HCT116 (cell line): ENCODE results near the gene AGAP4. TPM values are rescaled to one million over a fixed set of nuclear protein-coding genes. Genes with fewer than 3 reads are reported as not detected.
"Not testable (repeated sequence)": the region's sequence is repeated elsewhere in the genome, so short reads cannot be mapped to it uniquely, and the experiment has no call there.

ENCODE experiments used
- ATAC-seq: fragments of 200-7000 bp; cut with Tn5 transposase; 2 replicates; pipeline ENCODE4 v1.9.1; 2020; ENCODE audit warnings: mild to moderate bottlenecking, moderate library complexity
- BruUV-seq: library from RNA; stranded (reverse); fragments of 400-500 nt; replicated peaks from 2 replicates; lab custom pipeline; 2021; lab: Mats Ljungman, UMichigan
- CTCF ChIA-PET: fragments of 300-600 bp; sonication (Branson Sonifier 250); formaldehyde crosslinking; loops from one replicate; lab custom pipeline; 2021; ENCODE audit warnings: antibody characterized with exemption; lab: Charles Lee
- POLR2A ChIA-PET: fragments of 300-600, 350-600 bp; sonication (Branson Sonifier 250); formaldehyde crosslinking; loops from one replicate; lab custom pipeline; 2021; ENCODE audit warnings: antibody characterized with exemption; lab: Charles Lee
- RAD21 ChIA-PET, 2 experiments: fragments of 300-600 bp; sonication (Branson Sonifier 250); formaldehyde crosslinking; loops; one replicate each; lab custom pipeline; 2023; ENCODE audit warnings: low total read pairs in 2 of 2; ENCODE audit not compliant: uncharacterized antibody in 2 of 2, unreplicated experiment in 2 of 2, low non-redundant PET in 1 of 2; lab: Charles Lee
- DNase-seq: peaks from one replicate; pipeline ENCODE4 v3.0.0-alpha.2; 2010; ENCODE audit warnings: low read depth, low spot score
- H2AFZ ChIP-seq: fragments of 200-600 bp; shearing (Covaris generic), sonication (generic); 2 replicates; pipeline ENCODE4 v1.6.1; 2017; ENCODE audit warnings: low read depth, mixed run types, mixed read lengths, antibody characterized with exemption, low read length; ENCODE audit not compliant: poor library complexity, severe bottlenecking
- H3K27ac ChIP-seq: 2 replicates; pipeline ENCODE4 v1.5.1; 2012; ENCODE audit warnings: low read depth, low read length
- H3K27me3 ChIP-seq: fragments of 200-600 bp; sonication (generic); 2 replicates; pipeline ENCODE4 v1.6.1; 2016; ENCODE audit warnings: mixed run types, low read length, mixed read lengths; ENCODE audit not compliant: insufficient read depth
- H3K36me3 ChIP-seq, 2 experiments: fragments of 200-500 bp in 1 of 2; fragments of 200-600 bp in 1 of 2; sonication (Bioruptor generic) in 1 of 2; sonication (generic) in 1 of 2; 2 replicates each; pipeline versions ENCODE4 v1.5.1 to v1.6.1; 2014 to 2016; ENCODE audit warnings: low read length in 2 of 2, inconsistent platforms in 1 of 2, mixed read lengths in 1 of 2, mixed run types in 1 of 2; ENCODE audit not compliant: insufficient read depth in 2 of 2, control insufficient read depth in 1 of 2
- H3K4me1 ChIP-seq, 2 experiments: fragments of 200-600 bp in 1 of 2; sonication (generic) in 1 of 2; 2 replicates each; pipeline versions ENCODE4 v1.5.1 to v1.6.1; 2012 to 2017; ENCODE audit warnings: low read length in 2 of 2, inconsistent platforms in 1 of 2, mild to moderate bottlenecking in 1 of 2, mixed read lengths in 1 of 2, mixed run types in 1 of 2, moderate library complexity in 1 of 2; ENCODE audit not compliant: insufficient read depth in 2 of 2, control insufficient read depth in 1 of 2
- H3K4me2 ChIP-seq: fragments of 200-600 bp; sonication (generic); 2 replicates; pipeline ENCODE4 v1.6.1; 2017; ENCODE audit warnings: mixed run types, low read length, mixed read lengths
- H3K4me3 ChIP-seq, 2 experiments: fragments of 200-600 bp in 1 of 2; sonication (generic) in 1 of 2; replicated peaks in 1 of 2; 2 replicates each; pipeline ENCODE4 v1.5.1; 2011 to 2016; ENCODE audit warnings: low read length in 2 of 2, control low read depth in 1 of 2, low read depth in 1 of 2, mild to moderate bottlenecking in 1 of 2, mixed read lengths in 1 of 2, mixed run types in 1 of 2
- H3K79me2 ChIP-seq: fragments of 200-600 bp; sonication (generic); 2 replicates; pipeline ENCODE4 v1.6.1; 2017; ENCODE audit warnings: mild to moderate bottlenecking, mixed run types, low read length, moderate library complexity, mixed read lengths; ENCODE audit not compliant: insufficient read depth
- H3K9ac ChIP-seq: fragments of 200-600 bp; sonication (generic); 2 replicates; pipeline ENCODE4 v1.6.1; 2016; ENCODE audit warnings: low read length, mixed read lengths
- H3K9me2 ChIP-seq: fragments of 200-600 bp; sonication (generic), shearing (Covaris generic); 2 replicates; pipeline ENCODE4 v1.6.1; 2017; ENCODE audit warnings: mixed run types, mild to moderate bottlenecking, moderate library complexity; ENCODE audit not compliant: insufficient read depth
- H3K9me3 ChIP-seq, 2 experiments: fragments of 200-500 bp in 1 of 2; fragments of 200-600 bp in 1 of 2; sonication (Bioruptor generic) in 1 of 2; sonication (generic) in 1 of 2; 2 replicates each; pipeline ENCODE4 v1.6.1; 2014 to 2017; ENCODE audit warnings: low read length in 2 of 2, mixed read lengths in 2 of 2, inconsistent platforms in 1 of 2, low read depth in 1 of 2, mild to moderate bottlenecking in 1 of 2, mixed run types in 1 of 2, moderate library complexity in 1 of 2; ENCODE audit not compliant: control insufficient read depth in 1 of 2, insufficient read depth in 1 of 2
- H4K20me1 ChIP-seq: fragments of 200-600 bp; sonication (generic), shearing (Covaris generic); 2 replicates; pipeline ENCODE4 v1.6.1; 2017; ENCODE audit warnings: mixed run types, mild to moderate bottlenecking, moderate library complexity; ENCODE audit not compliant: insufficient read depth
- intact Hi-C: fragments of 100-400 bp; cut with micrococcal nuclease; formaldehyde crosslinking; loops from 2 replicates; pipeline ENCODE4 v1.10.0; 2022
- total RNA-seq: library from RNA; stranded (reverse); gene quantifications from one replicate; pipeline ENCODE4 v1.2.1, GENCODE V29; 2021; ENCODE audit not compliant: unreplicated experiment

AGAP4 gene
- total RNA-seq, 1 experiment from 2014 or later: 14.9 TPM

GRCh38 chr10:45786217-45786616 lies 61.1 kb downstream of the AGAP4 start:
- H3K9me2 ChIP-seq, H3K79me2 ChIP-seq, H3K4me1 ChIP-seq, BruUV-seq, RAD21 ChIA-PET, H3K4me2 ChIP-seq, H3K36me3 ChIP-seq, POLR2A ChIA-PET, H4K20me1 ChIP-seq, CTCF ChIA-PET, ATAC-seq, H3K9me3 ChIP-seq, H3K27ac ChIP-seq, H3K27me3 ChIP-seq, intact Hi-C loops, H3K4me3 ChIP-seq, H2AFZ ChIP-seq, H3K9ac ChIP-seq, DNase-seq: not testable (repeated sequence)

Other genes with a start within 250 kb of the AGAP4 start
- 15.5 TPM for gene ZFAND4, start 174.7 kb downstream of the AGAP4 start, total RNA-seq
- 21.9 TPM for gene WASHC2C, start 120.2 kb downstream of the AGAP4 start, total RNA-seq
- 70.1 TPM for gene TIMM23, start 125.0 kb upstream of the AGAP4 start, total RNA-seq
- 68.0 TPM for gene NCOA4, start 183.1 kb upstream of the AGAP4 start, total RNA-seq
- not detected for gene MSMB, start 198.8 kb upstream of the AGAP4 start, total RNA-seq